HG02798 (cell line): Measurements from ENCODE around the gene DCDC2B.

ENCODE experiments used
- ATAC-seq: cut with Tn5 transposase; IDR thresholded peaks from one replicate; pipeline ENCODE4 v1.9.1; 2021; ENCODE audit warnings: mild to moderate bottlenecking; ENCODE audit not compliant: unreplicated experiment, poor library complexity

DCDC2B gene

DNA sequence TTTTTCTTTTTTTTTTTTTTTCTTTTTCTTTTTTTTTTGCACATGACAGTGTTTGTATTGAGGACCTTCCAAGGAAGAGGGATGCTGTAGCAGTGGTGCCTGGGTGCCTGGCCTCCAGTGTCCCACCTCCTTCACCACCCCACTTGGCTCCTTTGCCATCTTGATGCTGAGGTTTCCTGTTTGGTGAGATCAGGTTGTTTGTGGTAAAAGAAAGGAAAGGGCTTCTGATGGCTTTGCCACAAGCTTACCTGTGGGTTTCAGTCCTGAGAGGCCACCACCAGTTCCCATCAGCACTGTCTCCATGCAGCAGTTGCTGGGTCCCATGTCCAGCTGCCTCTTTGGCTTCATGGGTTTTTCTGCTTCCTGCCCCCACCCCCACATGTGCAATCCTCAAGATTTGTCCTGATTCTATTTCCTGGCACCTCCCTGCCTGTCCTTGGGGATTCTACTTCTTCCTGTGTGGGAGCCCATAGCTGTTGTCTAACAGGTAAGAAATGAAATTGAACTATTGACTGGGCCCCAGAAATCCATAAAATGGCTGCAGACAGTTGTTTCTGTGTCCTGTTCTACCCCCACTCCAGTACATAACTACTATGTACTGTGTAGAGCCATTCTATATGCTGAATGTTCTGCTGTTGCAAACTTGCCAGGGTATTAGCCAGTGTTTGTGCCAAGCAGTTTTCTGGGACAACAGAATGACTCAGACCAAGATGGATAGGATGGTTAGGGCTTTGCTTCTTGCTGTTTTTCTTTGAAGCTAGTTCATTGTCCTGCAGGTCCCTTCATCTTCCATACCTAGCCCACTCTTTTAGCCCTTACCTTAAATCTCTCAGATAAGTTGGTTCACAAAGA, 12.7 kb upstream of the DCDC2B start:
- ATAC-seq = no peak

DNA sequence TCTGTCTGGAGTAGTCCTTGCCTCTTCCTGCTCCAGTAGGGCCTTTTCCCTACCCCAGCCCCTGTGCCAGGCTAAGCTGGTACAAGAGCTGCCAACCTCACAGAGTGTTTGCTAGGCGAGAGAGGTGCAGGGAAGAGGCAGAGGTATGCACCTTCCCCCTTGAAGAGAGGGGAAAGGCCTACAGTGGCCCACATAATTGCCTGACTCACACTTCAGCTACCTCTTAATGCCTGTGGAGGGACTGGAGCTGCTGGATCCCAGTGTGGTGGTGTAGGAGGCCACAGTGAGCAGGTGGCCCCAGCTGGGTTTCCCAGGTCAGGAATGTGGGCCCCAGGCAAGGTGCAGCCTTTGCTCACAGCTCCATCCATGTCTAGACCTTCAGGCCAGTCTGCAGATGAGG, 11.8 kb upstream of the DCDC2B start:
- no peak for ATAC-seq

DNA sequence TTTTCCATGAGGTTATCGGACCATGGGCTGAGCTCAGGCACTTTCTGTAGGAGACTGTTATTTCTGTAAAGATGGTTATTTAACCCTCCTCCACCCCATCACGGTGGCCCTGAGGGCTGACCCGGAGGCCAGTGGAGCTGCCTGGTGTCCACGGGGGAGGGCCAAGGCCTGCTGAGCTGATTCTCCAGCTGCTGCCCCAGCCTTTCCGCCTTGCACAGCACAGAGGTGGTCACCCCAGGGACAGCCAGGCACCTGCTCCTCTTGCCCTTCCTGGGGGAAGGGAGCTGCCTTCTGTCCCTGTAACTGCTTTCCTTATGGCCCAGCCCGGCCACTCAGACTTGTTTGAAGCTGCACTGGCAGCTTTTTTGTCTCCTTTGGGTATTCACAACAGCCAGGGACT, 11.1 kb upstream of the DCDC2B start:
- no peak for ATAC-seq

DNA sequence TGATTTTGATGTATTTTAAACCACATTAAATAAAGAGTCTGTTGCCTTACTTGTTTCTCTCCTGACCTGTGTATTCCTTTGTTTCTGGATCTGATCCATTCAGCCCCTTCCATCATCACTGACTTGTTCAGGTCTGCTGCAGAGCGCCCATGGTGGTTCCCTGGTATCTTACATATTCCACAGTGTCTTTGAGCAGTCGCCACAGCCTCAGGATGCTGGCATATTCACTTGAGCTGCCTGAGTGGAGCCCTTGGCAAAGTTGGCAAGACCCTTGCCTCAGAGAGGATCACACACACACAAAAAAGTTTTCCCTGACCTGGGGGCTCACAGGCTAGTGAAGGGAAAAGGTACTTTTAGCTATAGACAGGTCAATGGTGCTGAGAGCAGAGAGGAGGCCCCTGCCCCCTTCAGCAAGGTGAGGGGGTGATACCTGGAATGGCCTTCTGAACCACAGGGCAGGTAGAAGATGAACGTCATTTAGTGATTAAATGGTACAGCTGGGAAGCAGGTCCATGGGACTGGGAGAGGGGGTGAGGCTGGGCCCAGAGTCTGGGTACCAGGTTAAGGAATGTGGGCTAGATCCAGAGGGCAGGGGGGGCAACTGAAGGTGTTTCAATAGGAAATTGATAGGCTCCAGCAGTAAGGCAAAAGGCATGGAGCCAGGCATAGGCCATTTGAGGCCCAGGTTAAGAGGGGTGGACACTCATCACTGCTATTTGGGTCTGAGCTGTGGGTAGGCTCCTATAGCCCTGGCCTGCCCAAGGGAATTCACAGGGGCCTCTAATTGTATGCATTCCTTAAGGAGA, 10.4 kb upstream of the DCDC2B start:
- ATAC-seq = no peak

DNA sequence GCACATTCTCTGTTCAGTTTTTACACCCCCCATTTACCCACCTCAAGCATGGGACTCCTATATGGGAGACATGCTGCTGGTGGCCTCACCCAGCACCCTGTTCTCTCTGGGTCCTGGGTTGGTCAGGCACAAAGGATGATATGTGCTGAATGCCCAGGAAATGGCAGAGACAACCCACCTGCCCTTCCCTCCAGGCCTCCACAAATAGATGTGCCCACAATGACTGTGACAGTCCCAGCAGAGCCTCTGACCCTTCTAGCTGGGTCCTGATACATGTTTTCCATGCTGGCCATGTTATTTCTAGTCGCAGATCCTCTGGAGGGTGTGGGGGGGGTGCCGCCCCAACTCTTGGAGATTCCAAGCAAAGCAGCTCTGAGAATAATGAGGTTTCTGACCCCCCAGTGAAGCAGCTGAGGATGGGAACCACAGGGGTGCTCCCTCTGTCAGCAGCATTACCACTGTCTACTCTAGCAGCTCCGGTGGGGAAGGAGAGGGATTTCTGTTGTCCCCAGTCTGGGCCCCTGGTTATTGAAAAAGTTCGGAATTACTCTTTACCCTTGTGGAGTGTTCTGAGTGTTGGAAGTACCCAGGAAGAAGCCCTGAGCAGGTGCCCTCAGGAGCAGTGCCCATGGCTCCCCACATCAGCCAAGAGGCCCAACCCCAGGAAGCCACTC, 9.7 kb upstream of the DCDC2B start:
- ATAC-seq = no peak

DNA sequence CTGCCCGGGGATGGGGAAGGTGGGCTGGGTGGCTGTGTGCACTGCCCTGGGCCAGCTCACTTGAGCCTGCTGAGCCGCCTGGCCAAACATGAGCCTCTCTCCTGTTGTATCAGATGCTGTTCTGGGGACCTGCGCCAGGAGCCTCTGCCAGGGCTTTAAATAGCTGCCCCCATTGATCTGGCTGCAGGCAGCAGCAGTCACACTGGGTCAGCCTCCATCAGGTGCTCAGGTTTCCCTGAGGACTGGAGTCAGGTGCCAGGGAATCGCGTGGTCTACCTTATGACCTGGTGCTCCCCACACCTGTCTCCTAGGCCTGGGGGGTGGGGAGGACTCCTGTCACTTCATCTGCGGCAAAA, 9.2 kb upstream of the DCDC2B start:
- no peak for ATAC-seq

DNA sequence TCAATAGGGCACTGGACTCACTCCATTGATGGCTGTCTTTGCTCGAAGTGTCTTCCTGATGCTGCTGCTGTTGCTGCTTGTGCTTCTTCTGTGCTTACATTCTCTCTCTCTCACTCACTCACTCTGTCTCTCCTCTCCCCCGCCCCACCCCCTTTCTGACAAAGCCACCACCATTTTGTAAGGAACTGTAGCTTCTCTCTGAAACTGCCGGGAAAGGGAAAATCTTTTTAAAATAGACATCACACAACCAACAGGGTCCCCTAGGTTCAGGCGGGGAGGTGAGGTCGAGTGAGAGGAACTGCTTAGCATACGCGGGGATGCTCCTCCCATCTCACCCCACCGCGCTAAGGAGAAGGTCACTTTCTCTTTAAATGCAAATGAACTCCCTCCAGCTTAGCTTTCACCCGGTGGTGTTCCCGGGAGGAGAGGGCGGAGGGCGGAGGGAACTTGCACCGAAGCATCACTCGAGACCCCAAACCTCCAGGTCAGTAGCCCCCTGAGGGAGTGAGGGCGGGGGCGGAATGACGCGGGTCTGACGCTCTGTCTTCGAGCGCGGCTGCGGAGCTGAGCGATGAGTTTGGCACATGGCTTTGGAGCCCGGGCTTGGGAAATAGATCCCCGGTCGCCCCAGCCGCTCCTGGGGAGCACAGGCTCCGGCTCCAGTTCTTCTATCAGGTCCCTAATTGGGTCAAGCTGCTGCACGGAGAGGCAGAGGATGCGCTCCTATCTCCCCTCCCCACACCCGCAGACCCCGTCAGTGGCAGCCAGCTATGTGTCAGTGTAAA, 8.5 kb upstream of the DCDC2B start, which contains the start of gene CCDC28B:
TSS of gene CCDC28B (plus strand) at position 370 of the 785 bp plus-strand sequence. CDS start 1,341 bp downstream, outside the sequence.
- peak; percentile 27 for ATAC-seq

DNA sequence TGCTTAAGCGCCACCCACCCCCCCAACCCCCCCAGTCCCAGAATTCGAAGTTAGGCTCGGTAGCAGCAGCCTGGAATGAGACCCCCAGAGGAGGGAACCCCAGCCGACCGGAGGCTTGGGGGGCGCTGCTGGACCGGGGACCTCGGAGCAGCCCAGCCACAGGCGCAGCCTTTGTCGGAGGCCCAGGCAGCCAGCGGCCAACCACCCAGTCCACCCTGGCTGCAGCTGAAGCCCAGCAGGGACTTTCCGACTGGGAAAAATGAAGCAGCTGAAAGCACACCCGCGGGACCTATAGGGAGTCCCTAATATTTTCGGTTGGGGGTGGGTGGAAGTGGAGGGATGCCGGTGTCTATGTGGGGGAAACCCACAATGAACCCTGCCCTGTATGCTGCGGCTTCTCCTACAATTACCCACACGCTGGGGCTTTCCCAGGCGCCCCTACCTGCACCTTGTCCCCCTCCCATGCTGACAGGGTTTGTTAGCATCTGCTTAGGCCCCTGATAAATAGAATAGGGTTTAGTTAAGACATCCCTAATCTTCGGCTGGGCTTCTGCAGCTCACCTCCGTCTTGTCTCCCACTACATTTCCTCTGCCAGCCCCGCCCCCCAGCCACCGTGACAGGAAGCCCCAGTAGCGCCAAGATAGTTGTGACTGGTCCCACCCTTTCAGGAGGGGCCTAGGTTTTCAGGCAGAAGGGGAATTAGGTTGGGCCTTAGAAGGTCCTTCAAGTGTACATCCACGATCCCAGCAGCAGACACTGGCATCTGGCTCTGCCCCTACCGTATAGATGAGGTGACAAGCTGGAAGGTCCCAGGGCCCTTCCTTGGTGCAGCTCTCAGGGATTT, 7.7 kb upstream of the DCDC2B start:
- ATAC-seq = peak; percentile 34

DNA sequence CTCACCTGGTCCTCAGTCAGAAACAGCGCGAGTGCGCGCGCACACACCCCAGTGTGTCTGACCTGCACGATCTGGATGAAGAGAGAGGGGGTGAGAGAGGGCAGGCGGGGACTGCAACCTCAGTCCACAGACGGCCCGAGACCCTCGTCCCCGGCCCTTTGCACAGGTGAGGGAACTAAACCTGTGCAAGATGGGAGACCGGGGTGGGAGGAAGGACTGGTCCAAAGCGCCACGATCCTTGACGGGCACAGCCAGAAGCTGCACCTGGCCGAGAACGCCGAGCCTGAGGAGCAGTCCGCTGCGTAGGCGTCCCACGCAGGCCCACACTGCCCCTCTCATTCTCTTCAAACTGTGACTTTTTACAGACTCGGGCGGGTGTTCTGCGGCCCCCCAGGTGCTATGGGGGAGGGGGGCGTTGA, 3.9 kb upstream of the DCDC2B start:
- ATAC-seq = no peak

DNA sequence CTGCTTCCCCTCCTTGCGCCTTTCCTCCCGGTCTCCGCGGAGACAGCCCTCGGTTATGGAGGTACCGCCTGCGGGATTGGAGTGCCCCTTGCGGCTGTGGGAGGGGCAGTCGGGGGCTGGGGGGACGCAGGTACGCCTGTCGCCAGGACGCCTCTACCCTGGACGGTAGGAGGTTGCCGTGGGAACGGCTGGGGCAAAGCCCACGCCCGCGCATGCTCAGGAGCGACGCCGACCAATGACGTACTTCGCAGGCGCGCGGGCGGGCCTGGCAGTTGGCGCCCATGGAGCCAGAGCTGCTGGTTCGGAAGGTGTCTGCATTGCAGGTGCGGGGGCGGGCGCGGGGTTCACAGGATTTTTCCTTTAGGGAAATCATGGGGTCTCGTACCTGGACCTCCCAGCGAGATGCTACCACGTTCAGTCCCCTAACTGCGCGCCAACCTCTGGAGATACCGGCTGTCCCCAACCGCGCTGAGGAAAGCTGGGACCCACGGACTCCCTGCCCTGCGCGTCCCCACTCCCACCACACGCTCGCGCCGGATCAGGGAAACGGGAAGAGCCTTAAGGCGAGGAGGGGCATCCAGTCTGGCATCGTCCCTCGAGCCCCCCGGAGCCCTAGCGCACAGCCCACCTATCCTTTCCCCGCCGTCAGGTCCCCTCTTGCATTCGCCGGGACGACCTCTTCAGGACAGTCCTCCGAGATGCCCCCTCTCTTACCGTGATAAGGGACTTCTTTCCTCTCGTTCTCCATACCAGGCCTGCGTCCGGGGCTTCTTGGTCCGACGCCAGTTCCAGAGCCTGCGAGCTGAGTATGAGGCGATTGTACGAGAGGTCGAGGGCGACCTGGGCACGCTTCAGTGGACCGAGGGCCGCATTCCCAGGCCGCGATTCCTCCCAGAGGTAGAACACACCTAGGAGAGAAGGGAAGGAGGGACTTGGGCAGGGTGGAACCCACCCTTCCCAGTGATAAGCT, 3.2 kb upstream of the DCDC2B start, which contains the start of gene IQCC:
TSS of gene IQCC (plus strand) at position 271 of the 970 bp plus-strand sequence. CDS start at position 282, 11 bp downstream.
- ATAC-seq = peak; percentile 55

DNA sequence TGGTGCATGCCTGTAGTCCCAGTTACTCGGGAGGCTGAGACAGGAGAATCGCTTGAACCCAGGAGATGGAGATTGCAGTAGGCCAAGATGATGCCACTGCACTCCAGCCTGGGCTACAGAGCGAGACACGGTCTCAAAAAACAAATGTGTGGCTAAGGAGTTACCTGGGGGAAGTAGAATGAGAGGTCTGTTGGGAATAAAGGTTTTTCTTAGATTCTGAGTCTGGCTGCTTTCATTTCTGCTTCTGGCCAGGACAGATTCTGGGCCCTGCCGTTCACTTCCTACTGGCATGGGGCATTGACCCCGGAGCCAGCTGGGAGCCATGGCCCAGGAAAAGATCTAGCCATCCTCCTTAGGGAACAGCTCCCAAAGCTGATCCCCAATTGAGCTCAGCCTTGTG, 420 bp upstream of the DCDC2B start:
- ATAC-seq = no peak

DNA sequence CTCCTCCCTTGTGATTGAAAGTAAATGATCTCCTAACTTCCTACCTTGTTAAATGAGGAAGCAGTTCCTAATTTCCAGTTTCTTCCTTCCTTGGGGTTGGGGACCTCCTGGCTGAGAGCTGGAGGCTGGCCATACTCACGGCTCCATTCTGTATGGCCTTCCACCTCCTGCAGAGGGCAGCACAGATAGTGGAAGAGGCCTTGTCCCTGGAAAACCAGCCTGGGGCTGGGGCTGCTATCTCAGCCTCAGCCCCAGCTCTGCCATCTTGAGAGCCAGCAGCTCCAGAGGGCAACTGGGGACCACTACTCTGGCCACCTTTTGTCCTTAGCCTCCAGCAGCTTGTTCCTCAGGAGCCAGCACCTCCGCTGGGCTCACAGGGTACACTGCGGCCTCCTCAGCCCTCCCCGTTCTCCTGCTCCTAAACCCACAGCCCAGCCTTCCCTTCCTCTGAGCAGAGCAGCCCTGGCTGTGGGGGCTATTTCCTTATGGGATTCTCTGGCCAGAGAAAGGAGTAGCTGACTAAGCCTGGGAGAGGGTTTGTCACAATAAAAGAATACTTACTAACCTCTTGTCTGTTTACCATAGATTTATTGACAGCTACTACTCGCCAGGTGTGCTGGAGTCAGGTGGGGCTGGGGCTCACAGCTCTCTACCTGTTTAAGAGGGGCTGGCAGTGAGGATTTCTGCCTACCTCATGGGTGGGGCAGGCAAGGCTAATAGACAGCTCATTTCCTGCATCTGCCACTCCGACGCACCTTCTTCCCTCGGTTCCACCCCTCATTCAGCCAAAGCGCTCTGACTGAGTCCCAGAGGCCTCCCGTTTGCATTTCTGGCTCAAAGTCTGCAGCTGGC, 7.0 kb downstream of the DCDC2B start:
- ATAC-seq = no peak

DNA sequence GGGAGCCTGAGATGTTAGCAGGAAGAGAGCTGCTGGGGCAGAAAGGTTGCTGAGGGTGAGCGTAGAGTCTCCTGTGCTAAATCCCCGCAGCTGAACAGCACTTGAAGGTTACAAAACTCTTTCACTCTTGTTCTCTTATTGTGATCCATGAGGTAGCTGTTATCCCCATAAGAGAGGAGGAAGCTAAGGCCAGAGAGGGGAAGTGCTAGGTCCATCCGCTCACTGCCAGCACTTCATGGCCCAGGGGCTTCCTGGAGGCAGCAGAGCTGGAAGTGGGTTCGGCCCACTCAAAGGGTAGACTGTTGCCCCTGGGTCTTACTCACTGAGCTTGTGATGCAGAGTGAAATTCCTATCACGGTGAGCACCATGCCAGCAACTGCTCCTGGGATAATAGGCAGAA, 7.7 kb downstream of the DCDC2B start:
- ATAC-seq = no peak

DNA sequence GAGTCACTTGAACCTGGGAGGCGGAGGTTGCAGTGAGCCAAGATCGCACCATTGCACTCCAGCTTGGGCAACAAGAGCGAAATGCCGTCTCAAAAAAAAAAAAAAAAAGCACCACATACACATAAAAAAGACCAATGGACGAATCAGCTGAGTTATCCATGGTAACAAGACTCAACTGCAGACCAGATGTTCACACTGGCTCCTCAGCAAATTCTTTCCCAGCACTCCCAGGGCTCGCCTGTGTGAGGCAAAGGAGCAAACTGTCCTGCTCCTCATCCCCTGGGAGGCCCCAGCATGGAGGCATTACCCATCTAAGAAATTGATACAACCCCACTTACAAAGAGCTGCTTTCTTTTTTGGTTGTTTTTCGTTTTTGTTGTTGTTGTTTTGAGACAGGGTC, 10.1 kb downstream of the DCDC2B start:
- no peak for ATAC-seq

DNA sequence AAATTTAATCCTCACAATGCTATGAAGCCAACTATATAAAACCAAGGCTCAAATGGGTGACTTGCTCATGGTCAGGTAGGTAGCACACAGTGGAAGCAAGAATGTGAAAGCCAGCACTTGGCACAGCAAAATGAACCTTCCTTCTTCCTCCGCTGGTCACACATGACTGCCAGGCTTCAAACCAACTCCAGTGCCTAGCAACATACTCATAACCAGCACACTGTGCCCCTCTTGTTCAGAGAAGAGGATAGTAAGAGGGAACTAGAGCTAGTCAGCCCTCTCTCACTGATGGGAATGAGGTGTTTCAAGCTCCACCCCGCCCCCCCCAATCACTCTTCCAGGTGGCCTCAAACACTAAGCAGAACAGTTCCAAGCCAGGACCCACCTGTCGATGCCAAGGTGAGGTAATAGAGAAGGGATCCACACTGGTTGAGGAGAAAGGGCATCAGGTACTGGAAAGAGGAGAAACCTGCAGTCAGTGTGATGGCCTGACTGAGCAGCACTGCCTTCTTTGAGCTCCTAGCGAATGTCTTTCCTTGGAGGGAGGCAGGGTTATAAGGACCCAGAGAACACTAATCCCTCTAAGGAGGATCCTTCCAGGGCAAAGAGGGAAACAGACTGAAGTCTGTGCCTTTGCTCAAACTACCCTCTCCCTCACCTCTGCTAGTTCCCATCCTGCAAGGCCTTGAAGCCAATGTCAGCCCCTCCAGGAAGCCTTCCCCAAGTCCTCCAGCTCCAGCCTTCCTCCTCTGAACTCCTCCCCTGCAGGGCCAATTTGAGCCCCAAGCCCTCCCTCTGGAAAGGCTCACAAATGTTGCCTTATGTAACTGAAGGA, 12.1 kb downstream of the DCDC2B start:
- ATAC-seq = no peak

DNA sequence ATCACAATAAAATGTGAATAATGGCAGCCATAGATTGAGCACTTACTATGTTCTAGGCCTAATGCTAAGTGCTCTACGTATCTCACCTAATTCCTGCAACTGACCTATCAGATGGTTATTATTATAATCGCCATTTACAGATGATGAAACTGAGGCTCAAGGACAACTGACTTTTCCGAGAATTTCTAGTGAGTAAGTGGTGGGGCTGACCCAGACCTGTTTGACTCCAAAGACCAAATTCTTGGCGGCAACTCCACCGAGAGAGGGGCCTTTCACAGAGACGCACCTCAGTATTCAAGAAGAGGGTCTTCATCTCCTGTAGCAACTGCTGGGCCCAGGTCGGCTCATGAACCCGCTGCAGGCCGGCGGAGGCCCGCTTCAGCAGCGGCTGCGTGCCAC, 12.7 kb downstream of the DCDC2B start:
- no peak for ATAC-seq
